ACC112 (cell line): ENCODE measurements around the gene FBXW5.

Source experiments
- H2AFZ ChIP-seq: fragments of 200-600 bp; sonication (generic); one replicate; pipeline ENCODE4 v1.6.0; 2017; ENCODE audit warnings: antibody characterized with exemption, low read length; ENCODE audit not compliant: unreplicated experiment
- H3K27ac ChIP-seq: fragments of 200-600 bp; sonication (generic); 2 replicates; pipeline ENCODE4 v1.5.1; 2014; ENCODE audit warnings: low read depth, mild to moderate bottlenecking, antibody characterized with exemption, low read length, moderate library complexity
- H3K27me3 ChIP-seq: fragments of 200-600 bp; sonication (generic); 2 replicates; pipeline ENCODE4 v1.6.1; 2014; ENCODE audit warnings: mild to moderate bottlenecking, antibody characterized with exemption, low read length, moderate library complexity, mixed read lengths; ENCODE audit not compliant: insufficient read depth
- H3K36me3 ChIP-seq: fragments of 200-600 bp; sonication (generic); 2 replicates; pipeline ENCODE4 v1.6.1; 2016; ENCODE audit warnings: mild to moderate bottlenecking, antibody characterized with exemption, low read length, moderate library complexity, mixed read lengths; ENCODE audit not compliant: insufficient read depth
- H3K4me1 ChIP-seq: fragments of 200-600 bp; sonication (generic); one replicate; pipeline ENCODE4 v1.6.1; 2016; ENCODE audit warnings: low read length, mixed read lengths; ENCODE audit not compliant: insufficient read depth, unreplicated experiment, control insufficient read depth
- H3K4me3 ChIP-seq: fragments of 200-600 bp; sonication (generic); 2 replicates; pipeline ENCODE4 v1.5.1; 2014; ENCODE audit warnings: mild to moderate bottlenecking, low read depth, low read length
- H3K79me2 ChIP-seq: fragments of 200-600 bp; sonication (generic); one replicate; pipeline ENCODE4 v1.6.0; 2016; ENCODE audit warnings: low read length; ENCODE audit not compliant: control insufficient read depth, unreplicated experiment, insufficient read depth

The FBXW5 gene

GRCh38 chr9:136944519-136945332, at the start of gene FBXW5, which contains the start of gene C8G:
Gene FBXW5, minus strand, starts transcription at chr9:136944738. Its CDS starts 655 bp downstream, at chr9:136944083.
Gene C8G, plus strand, starts transcription at chr9:136945243. Its CDS starts 78 bp downstream, at chr9:136945321.
- Histone ChIP-seq H3K4me1 (peaks cover 13% of the 10 kb centered on the region), H3K36me3 (peaks cover 29% of the 10 kb centered on the region; the same call in 1 of the 2 replicates), H3K79me2 (peaks cover 33% of the 10 kb centered on the region), H3K27ac (peak within 1 kb of the TSS; percentile 78), H3K27me3 (no peaks in the 10 kb centered on the region), H3K4me3 (peak within 1 kb of the TSS; percentile 99), H2AFZ (peak within 1 kb of the TSS; percentile 50)

- peaks cover 26% of the 10 kb centered on the region for H3K4me1 ChIP-seq
- H3K27ac ChIP-seq: 0 out of 2 replicates have a peak overlapping the region, but pooled peaks have one; percentile 20
- H2AFZ ChIP-seq: no peak overlapping the region
Measured at GRCh38 chr9:136992819-136993369, 48.4 kb upstream of the FBXW5 start.

GRCh38 chr9:136991993-136992818, 47.7 kb upstream of the FBXW5 start, which contains the start of gene PAXX:
Gene PAXX, plus strand, starts transcription at chr9:136992422. Its CDS starts 22 bp downstream, at chr9:136992444.
- Histone ChIP-seq H3K27ac (peak within 1 kb of the TSS; percentile 69; the same call in 1 of the 2 replicates), H3K79me2 (peaks cover 11% of the 10 kb centered on the region), H3K4me3 (peak within 1 kb of the TSS; percentile 92), H3K27me3 (no peaks in the 10 kb centered on the region), H3K4me1 (peaks cover 26% of the 10 kb centered on the region), H3K36me3 (no peaks in the 10 kb centered on the region), H2AFZ (no peak within 1 kb of the TSS)

More at GRCh38 chr9:136992819-136993369, 48.4 kb upstream of the FBXW5 start:
- peak overlapping the region; percentile 92 for H3K4me3 ChIP-seq
- peaks cover 11% of the 10 kb centered on the region for H3K79me2 ChIP-seq
- H3K27me3 ChIP-seq: no peaks in the 10 kb centered on the region
- no peaks in the 10 kb centered on the region for H3K36me3 ChIP-seq

- Histone ChIP-seq H3K27me3 (peaks cover 8% of the 10 kb centered on the region), H3K4me3 (no peak overlapping the region), H3K4me1 (peaks cover 12% of the 10 kb centered on the region), H3K79me2 (peaks cover 11% of the 10 kb centered on the region), H3K36me3 (no peaks in the 10 kb centered on the region), H3K27ac (no peak overlapping the region), H2AFZ (no peak overlapping the region)
Measured at GRCh38 chr9:136990242-136990911, 45.8 kb upstream of the FBXW5 start.

- Histone ChIP-seq H3K79me2 (peaks cover 11% of the 10 kb centered on the region), H3K36me3 (no peaks in the 10 kb centered on the region), H3K27me3 (peaks cover 22% of the 10 kb centered on the region), H3K27ac (no peak overlapping the region), H3K4me3 (no peak overlapping the region), H2AFZ (no peak overlapping the region), H3K4me1 (peaks cover 8% of the 10 kb centered on the region)
Measured at GRCh38 chr9:136988872-136989271, 44.3 kb upstream of the FBXW5 start.

GRCh38 chr9:136985853-136986252, 41.3 kb upstream of the FBXW5 start:
- no peaks in the 10 kb centered on the region for H3K4me1 ChIP-seq
- H3K27ac ChIP-seq: no peak overlapping the region
- no peak overlapping the region for H2AFZ ChIP-seq
- no peaks in the 10 kb centered on the region for H3K36me3 ChIP-seq
- H3K4me3 ChIP-seq: no peak overlapping the region
- H3K79me2 ChIP-seq: no peaks in the 10 kb centered on the region
- peaks cover 27% of the 10 kb centered on the region for H3K27me3 ChIP-seq

- no peaks in the 10 kb centered on the region for H3K36me3 ChIP-seq
- no peak overlapping the region for H3K4me3 ChIP-seq
- H3K4me1 ChIP-seq: no peaks in the 10 kb centered on the region
- H3K79me2 ChIP-seq: no peaks in the 10 kb centered on the region
- H3K27me3 ChIP-seq: peaks cover 27% of the 10 kb centered on the region
- no peak overlapping the region for H3K27ac ChIP-seq
- no peak overlapping the region for H2AFZ ChIP-seq
Measured at GRCh38 chr9:136985027-136985602, 40.6 kb upstream of the FBXW5 start.

GRCh38 chr9:136984464-136985026, 40.0 kb upstream of the FBXW5 start:
- H3K4me1 ChIP-seq: no peaks in the 10 kb centered on the region
- no peak overlapping the region for H3K4me3 ChIP-seq
- H3K27ac ChIP-seq: no peak overlapping the region
- H3K27me3 ChIP-seq: peaks cover 27% of the 10 kb centered on the region
- H2AFZ ChIP-seq: no peak overlapping the region
- H3K36me3 ChIP-seq: no peaks in the 10 kb centered on the region
- H3K79me2 ChIP-seq: no peaks in the 10 kb centered on the region

- no peaks in the 10 kb centered on the region for H3K36me3 ChIP-seq
- H3K27me3 ChIP-seq: peaks cover 27% of the 10 kb centered on the region
- no peak overlapping the region for H3K27ac ChIP-seq
- no peaks in the 10 kb centered on the region for H3K4me1 ChIP-seq
- H2AFZ ChIP-seq: no peak overlapping the region
- H3K4me3 ChIP-seq: no peak overlapping the region
- H3K79me2 ChIP-seq: no peaks in the 10 kb centered on the region
Measured at GRCh38 chr9:136983656-136984314, 39.2 kb upstream of the FBXW5 start.
